ENCODE data around the gene DPEP2.
A peak's percentile ranks its signal among the peaks of the same experiment; 100 is the strongest.
"Not testable (repeated sequence)": the region's sequence is repeated elsewhere in the genome, so short reads cannot be mapped to it uniquely, and the experiment has no call there.

DPEP2 gene

GRCh38 chr16:68003031-68003430, 3.7 kb upstream of the DPEP2 start:
- DNase-seq = no peak

GRCh38 chr16:68000450-68000849, 1.2 kb upstream of the DPEP2 start:
- DNase-seq = peak; percentile 13

- DNase-seq = peak; percentile 77
Observed at GRCh38 chr16:67999985-68000384, 701 bp upstream of the DPEP2 start.

GRCh38 chr16:67998231-67998778, 979 bp downstream of the DPEP2 start:
- not testable (repeated sequence) for DNase-seq

GRCh38 chr16:67996666-67997065, 2.6 kb downstream of the DPEP2 start:
- no peak for DNase-seq

GRCh38 chr16:67995423-67995822, 3.9 kb downstream of the DPEP2 start:
- peak; percentile 83 for DNase-seq

GRCh38 chr16:67994040-67994408, 5.3 kb downstream of the DPEP2 start:
- DNase-seq = not testable (repeated sequence)

GRCh38 chr16:67993207-67994039, 5.9 kb downstream of the DPEP2 start:
- peak; percentile 89 for DNase-seq

GRCh38 chr16:67992661-67993206, 6.5 kb downstream of the DPEP2 start:
- no peak for DNase-seq

- no peak for DNase-seq
Observed at GRCh38 chr16:67990018-67990386, 9.3 kb downstream of the DPEP2 start.

GRCh38 chr16:67989322-67990017, 9.8 kb downstream of the DPEP2 start:
- DNase-seq = no peak

GRCh38 chr16:67988675-67989074, 10.6 kb downstream of the DPEP2 start:
- no peak for DNase-seq

GRCh38 chr16:67987460-67988160, 11.7 kb downstream of the DPEP2 start:
- DNase-seq = no peak

GRCh38 chr16:67986949-67987348, 12.3 kb downstream of the DPEP2 start:
- DNase-seq = no peak

GRCh38 chr16:67982011-67982696, 17.1 kb downstream of the DPEP2 start:
- no peak for DNase-seq

- DNase-seq = no peak
Observed at GRCh38 chr16:67979955-67980678, 19.2 kb downstream of the DPEP2 start, which contains the start of gene DPEP3. TSS of gene DPEP3 (minus strand) at chr16:67980499. CDS start at chr16:67980380, 119 bp downstream.

- no peak for DNase-seq
Observed at GRCh38 chr16:67977469-67978227, 21.6 kb downstream of the DPEP2 start.

GRCh38 chr16:67977005-67977404, 22.3 kb downstream of the DPEP2 start:
- DNase-seq = no peak

- DNase-seq = no peak
Observed at GRCh38 chr16:67976205-67976604, 23.1 kb downstream of the DPEP2 start.

- DNase-seq = no peak
Observed at GRCh38 chr16:67975321-67976105, 23.8 kb downstream of the DPEP2 start.

All from inflammatory macrophage treated with lipopolysaccharide for 4 hours (primary cell).